Naive thymus-derived CD4-positive, alpha-beta T cell (primary cell): ENCODE data around the gene POTEM. TPM values are rescaled to one million over a fixed set of nuclear protein-coding genes. Genes with fewer than 3 reads are reported as not detected.
"Not testable (repeated sequence)": the region's sequence is repeated elsewhere in the genome, so short reads cannot be mapped to it uniquely, and the experiment has no call there.

Experiments used
- ATAC-seq: fragments of 150-1000 bp; cut with Tn5 transposase; 2 replicates; pipeline ENCODE4 v1.10.0; 2021; ENCODE audit warnings: mild to moderate bottlenecking, moderate library complexity
- CTCF ChIA-PET: fragments of 350-600 bp; sonication (Branson Sonifier 250); formaldehyde crosslinking; loops from one replicate; lab custom pipeline; 2021; ENCODE audit warnings: antibody characterized with exemption; lab: Charles Lee
- POLR2A ChIA-PET: fragments of 350-600 bp; sonication (Branson Sonifier 250); formaldehyde crosslinking; loops from one replicate; lab custom pipeline; 2021; ENCODE audit warnings: antibody characterized with exemption, inconsistent platforms; lab: Charles Lee
- DNase-seq, 9 donors: peaks; one replicate each; pipeline versions ENCODE4 v3.0.0 to v3.0.0-alpha.2; 2020 to 2022; ENCODE audit warnings: mixed read lengths in 1 of 9
- H3K27ac ChIP-seq: one replicate; pipeline ENCODE4 v1.7.0; 2013; ENCODE audit warnings: mild to moderate bottlenecking, low read depth, low read length, moderate library complexity
- H3K27me3 ChIP-seq, 2 donors: one replicate each; pipeline ENCODE4 v1.7.0; 2013; ENCODE audit warnings: low read length in 2 of 2, mild to moderate bottlenecking in 2 of 2, moderate library complexity in 2 of 2; ENCODE audit not compliant: control insufficient read depth in 2 of 2, insufficient read depth in 2 of 2
- H3K36me3 ChIP-seq, 3 experiments: 1 replicate in 2 of 3; 2 replicates in 1 of 3; pipeline ENCODE4 v1.7.0; 2013; ENCODE audit warnings: low read length in 3 of 3, mild to moderate bottlenecking in 3 of 3, moderate library complexity in 1 of 3; ENCODE audit not compliant: insufficient read depth in 3 of 3, control insufficient read depth in 2 of 3
- H3K4me1 ChIP-seq, 2 donors: one replicate each; pipeline ENCODE4 v1.7.0; 2013; ENCODE audit warnings: low read length in 2 of 2, mild to moderate bottlenecking in 2 of 2, moderate library complexity in 1 of 2; ENCODE audit not compliant: control insufficient read depth in 2 of 2, insufficient read depth in 2 of 2
- H3K4me3 ChIP-seq: 2 replicates; pipeline ENCODE4 v1.7.0; 2013; ENCODE audit warnings: mild to moderate bottlenecking, low read length
- H3K9me3 ChIP-seq, 3 experiments: 1 replicate in 2 of 3; 2 replicates in 1 of 3; pipeline ENCODE4 v1.7.0; 2013; ENCODE audit warnings: low read length in 3 of 3; ENCODE audit not compliant: control insufficient read depth in 2 of 3
- H3K27ac Mint-ChIP-seq, 9 donors: one replicate each; pipeline ENCODE4 v1.8.0; 2020 to 2022; ENCODE audit warnings: mixed read lengths in 9 of 9, mild to moderate bottlenecking in 8 of 9, moderate library complexity in 5 of 9, inconsistent platforms in 2 of 9
- H3K27me3 Mint-ChIP-seq, 5 donors: one replicate each; pipeline ENCODE4 v1.8.0; 2021 to 2022; ENCODE audit warnings: mixed read lengths in 5 of 5, mild to moderate bottlenecking in 1 of 5
- H3K36me3 Mint-ChIP-seq, 5 donors: one replicate each; pipeline ENCODE4 v1.8.0; 2020 to 2022; ENCODE audit warnings: mixed read lengths in 5 of 5, mild to moderate bottlenecking in 3 of 5, inconsistent platforms in 1 of 5
- H3K4me1 Mint-ChIP-seq, 7 donors: one replicate each; pipeline ENCODE4 v1.8.0; 2020 to 2022; ENCODE audit warnings: mixed read lengths in 7 of 7, mild to moderate bottlenecking in 3 of 7, inconsistent platforms in 1 of 7
- H3K4me3 Mint-ChIP-seq, 10 donors: one replicate each; pipeline ENCODE4 v1.8.0; 2020 to 2022; ENCODE audit warnings: mild to moderate bottlenecking in 10 of 10, mixed read lengths in 10 of 10, moderate library complexity in 6 of 10, inconsistent platforms in 2 of 10
- H3K9me3 Mint-ChIP-seq, 11 donors: one replicate each; pipeline ENCODE4 v1.8.0; 2020 to 2022; ENCODE audit warnings: mixed read lengths in 11 of 11, mild to moderate bottlenecking in 4 of 11, inconsistent platforms in 1 of 11, moderate library complexity in 1 of 11
- intact Hi-C, 2 donors: fragments of 100-400 bp; cut with micrococcal nuclease; formaldehyde crosslinking; loops; one replicate each; pipeline ENCODE4 v1.15.1; 2023
- polyA plus RNA-seq, 2 donors: library from polyadenylated mRNA; unstranded; fragments of 300-500 nt; fragmentation: Illumina TruSeq; gene quantifications; one replicate each; pipeline ENCODE4 v1.2.3, GENCODE V29; 2021
- total RNA-seq, 6 experiments: library from RNA in 5 of 6; stranded (reverse) in 5 of 6; gene quantifications; 1 replicate in 5 of 6; 2 replicates in 1 of 6; pipeline ENCODE4 v1.2.3 and lab custom pipeline; 2021 to 2026

The POTEM gene
- total and polyA plus RNA-seq, 7 experiments from 2014 or later: not detected

DNA sequence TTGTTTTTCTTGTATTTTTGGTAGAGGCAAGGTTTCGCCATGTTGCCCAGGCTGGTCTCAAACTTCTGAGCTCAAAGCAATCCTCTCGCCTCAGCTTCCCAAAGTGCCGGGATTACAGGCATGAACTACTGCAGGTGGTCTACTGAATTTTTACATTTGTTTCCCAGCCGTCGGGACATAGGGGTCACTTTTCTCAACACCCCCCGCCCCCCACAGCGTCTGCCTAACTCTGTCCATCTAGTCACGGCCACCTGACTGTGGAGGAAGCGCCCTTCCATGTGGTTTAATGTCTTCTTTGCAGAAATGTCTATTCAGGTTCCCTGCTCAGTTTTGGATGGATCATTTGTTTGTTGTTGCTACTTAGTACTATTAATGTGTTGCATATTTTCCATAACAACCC, 14.1 kb upstream of the POTEM start:
- H3K4me1 ChIP-seq, intact Hi-C loops, H3K4me3 Mint-ChIP-seq, H3K9me3 ChIP-seq, H3K9me3 Mint-ChIP-seq, ATAC-seq, H3K36me3 Mint-ChIP-seq, H3K27me3 ChIP-seq, H3K36me3 ChIP-seq, H3K4me1 Mint-ChIP-seq, H3K27me3 Mint-ChIP-seq, H3K4me3 ChIP-seq, POLR2A ChIA-PET, H3K27ac ChIP-seq, H3K27ac Mint-ChIP-seq, CTCF ChIA-PET: not testable (repeated sequence)
- peak in 1 of 9 donors; percentile 8 for DNase-seq

DNA sequence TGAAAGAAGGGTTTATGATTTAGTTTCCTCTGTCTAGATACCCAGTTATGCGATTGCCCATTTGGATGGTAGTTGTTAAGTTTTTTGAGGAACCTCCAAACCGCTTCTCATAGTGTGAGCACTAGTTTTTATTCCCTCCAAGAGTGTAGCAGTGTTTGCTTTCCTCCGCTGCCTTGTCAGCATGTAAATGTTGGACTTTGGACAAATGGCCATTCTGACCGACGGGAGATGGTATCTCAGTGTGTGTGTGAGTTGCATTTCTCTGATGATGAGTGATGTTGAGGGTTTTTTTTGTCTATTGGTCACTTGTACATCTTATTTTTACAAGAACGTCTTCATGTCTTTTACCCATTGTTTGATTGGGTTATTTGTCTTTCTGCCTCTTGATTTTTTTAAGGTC, 11.4 kb upstream of the POTEM start:
- POLR2A ChIA-PET, H3K4me3 Mint-ChIP-seq, DNase-seq, H3K27me3 Mint-ChIP-seq, H3K27ac ChIP-seq, H3K36me3 Mint-ChIP-seq, ATAC-seq, H3K4me1 Mint-ChIP-seq, H3K36me3 ChIP-seq, H3K27me3 ChIP-seq, H3K9me3 ChIP-seq, H3K4me3 ChIP-seq, H3K9me3 Mint-ChIP-seq, CTCF ChIA-PET, H3K4me1 ChIP-seq, H3K27ac Mint-ChIP-seq, intact Hi-C loops: not testable (repeated sequence)

DNA sequence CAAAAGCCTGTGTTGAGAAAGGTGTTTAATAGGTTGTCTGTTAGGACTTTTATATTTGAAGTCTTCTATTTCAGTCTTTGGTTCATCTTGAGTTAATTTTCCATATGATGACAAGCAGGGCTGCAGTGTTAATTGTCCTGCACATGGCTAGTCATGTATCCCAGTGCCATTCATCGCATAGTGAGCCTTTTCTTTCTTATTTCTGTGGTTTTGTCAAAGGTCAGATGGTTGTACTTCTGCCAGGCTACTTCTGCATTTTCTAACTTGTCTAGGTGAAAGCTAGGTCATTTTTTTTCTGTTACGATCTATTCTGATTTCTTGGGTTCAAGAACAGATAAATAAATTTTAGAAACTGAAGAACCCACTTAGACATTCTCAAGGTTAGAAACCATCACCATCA, 5.7 kb upstream of the POTEM start:
- H3K4me1 ChIP-seq, POLR2A ChIA-PET, H3K27me3 ChIP-seq, H3K4me3 Mint-ChIP-seq, H3K36me3 Mint-ChIP-seq, H3K27ac ChIP-seq, H3K27me3 Mint-ChIP-seq, ATAC-seq, CTCF ChIA-PET, H3K27ac Mint-ChIP-seq, H3K4me3 ChIP-seq, DNase-seq, intact Hi-C loops, H3K9me3 ChIP-seq, H3K4me1 Mint-ChIP-seq, H3K9me3 Mint-ChIP-seq, H3K36me3 ChIP-seq: not testable (repeated sequence)

DNA sequence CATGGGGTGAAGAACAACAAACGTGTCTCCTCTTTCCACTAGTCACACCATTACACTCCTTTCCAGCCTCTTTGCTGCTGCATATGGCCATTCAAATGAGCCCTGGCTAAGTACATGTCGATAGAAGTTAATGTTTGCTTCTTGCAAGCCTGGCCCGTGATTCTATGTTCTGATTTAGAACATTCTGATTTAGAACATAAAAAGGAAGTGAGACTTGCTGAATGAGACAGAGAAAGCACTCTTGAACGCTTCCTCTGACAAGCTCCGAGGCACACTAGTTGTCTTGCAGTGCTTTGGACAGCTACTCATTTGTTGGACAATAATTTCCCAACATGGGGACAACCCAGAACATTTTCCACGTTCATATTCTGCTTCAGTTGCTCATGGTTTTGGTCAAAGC, 5.1 kb upstream of the POTEM start:
- POLR2A ChIA-PET, H3K36me3 ChIP-seq, H3K27me3 Mint-ChIP-seq, H3K27ac Mint-ChIP-seq, H3K9me3 Mint-ChIP-seq, H3K4me3 Mint-ChIP-seq, H3K27ac ChIP-seq, DNase-seq, H3K4me1 ChIP-seq, H3K4me1 Mint-ChIP-seq, H3K4me3 ChIP-seq, CTCF ChIA-PET, H3K9me3 ChIP-seq, H3K36me3 Mint-ChIP-seq, intact Hi-C loops, ATAC-seq, H3K27me3 ChIP-seq: not testable (repeated sequence)

DNA sequence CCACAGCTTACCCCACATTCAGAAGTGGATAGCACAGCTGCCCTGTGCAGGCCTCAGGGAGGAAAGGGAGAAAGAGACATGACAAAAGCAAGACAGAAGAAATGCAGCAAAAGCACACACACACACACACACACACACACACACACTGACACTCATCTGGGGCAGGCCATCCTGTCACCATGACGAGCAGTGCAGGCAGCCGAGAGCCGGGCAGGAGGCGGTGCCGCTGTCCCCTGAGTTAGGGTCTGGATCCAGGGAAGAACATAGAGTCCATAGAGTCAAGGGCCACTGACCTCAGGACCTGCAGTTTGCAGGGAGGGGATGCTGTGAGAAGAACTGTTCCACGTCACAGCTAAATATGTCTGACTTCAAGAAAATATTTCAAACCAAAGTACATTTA, 4.0 kb upstream of the POTEM start:
- intact Hi-C loops, H3K4me1 ChIP-seq, H3K36me3 ChIP-seq, CTCF ChIA-PET, H3K4me1 Mint-ChIP-seq, H3K4me3 Mint-ChIP-seq, H3K27me3 Mint-ChIP-seq, H3K4me3 ChIP-seq, H3K9me3 ChIP-seq, ATAC-seq, H3K27ac ChIP-seq, H3K27me3 ChIP-seq, H3K27ac Mint-ChIP-seq, H3K36me3 Mint-ChIP-seq, POLR2A ChIA-PET, H3K9me3 Mint-ChIP-seq, DNase-seq: not testable (repeated sequence)

DNA sequence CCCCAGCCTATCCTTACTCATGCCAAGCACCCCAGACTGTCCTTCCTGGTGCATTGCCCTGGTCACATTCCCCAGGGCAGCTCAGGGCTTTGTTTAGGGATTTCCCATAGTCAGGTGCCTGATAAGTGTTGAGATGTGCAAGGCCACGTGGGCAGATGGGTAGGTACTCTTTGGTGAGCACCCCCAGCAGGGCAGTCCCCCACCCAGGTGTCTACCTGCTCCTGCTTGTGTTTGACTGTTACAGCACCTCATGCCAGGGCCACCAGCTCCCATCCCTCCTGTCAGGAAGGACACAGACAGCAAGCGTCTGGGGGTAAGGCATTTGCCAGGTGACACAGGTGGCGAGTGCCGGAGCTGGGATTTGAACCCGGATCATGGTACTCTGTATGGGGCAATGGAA, 2.4 kb upstream of the POTEM start:
- H3K4me3 Mint-ChIP-seq, H3K27ac Mint-ChIP-seq, intact Hi-C loops, CTCF ChIA-PET, H3K27me3 Mint-ChIP-seq, DNase-seq, ATAC-seq, H3K27me3 ChIP-seq, H3K27ac ChIP-seq, H3K36me3 ChIP-seq, H3K4me3 ChIP-seq, H3K4me1 Mint-ChIP-seq, POLR2A ChIA-PET, H3K9me3 Mint-ChIP-seq, H3K36me3 Mint-ChIP-seq, H3K9me3 ChIP-seq, H3K4me1 ChIP-seq: not testable (repeated sequence)

DNA sequence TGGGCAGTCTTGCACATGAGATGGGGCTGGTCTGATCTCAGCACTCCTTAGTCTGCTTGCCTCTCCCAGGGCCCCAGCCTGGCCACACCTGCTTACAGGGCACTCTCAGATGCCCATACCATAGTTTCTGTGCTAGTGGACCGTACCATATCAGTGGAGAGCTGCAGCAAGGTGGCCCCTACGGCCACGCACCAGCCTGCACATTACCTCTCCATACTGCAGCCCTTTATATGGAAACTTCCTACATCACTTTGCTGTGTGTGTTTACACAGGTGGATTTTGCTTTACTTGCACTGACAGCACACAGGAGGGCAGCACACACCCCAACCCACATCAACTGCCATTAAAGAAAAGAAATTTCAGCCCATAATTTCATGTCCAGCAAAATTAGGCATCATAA, 35.3 kb downstream of the POTEM start:
- H3K4me3 Mint-ChIP-seq, H3K36me3 ChIP-seq, H3K36me3 Mint-ChIP-seq, H3K27me3 ChIP-seq, H3K27ac Mint-ChIP-seq, CTCF ChIA-PET, H3K4me1 ChIP-seq, ATAC-seq, H3K9me3 ChIP-seq, H3K27ac ChIP-seq, intact Hi-C loops, H3K9me3 Mint-ChIP-seq, DNase-seq, H3K4me3 ChIP-seq, H3K4me1 Mint-ChIP-seq, H3K27me3 Mint-ChIP-seq, POLR2A ChIA-PET: not testable (repeated sequence)
